Ectodermal cell (in vitro differentiated cells): ENCODE results near the gene NMNAT3.

Source experiments
- H3K27ac ChIP-seq: 2 replicates; pipeline ENCODE4 v1.7.0; 2013; ENCODE audit warnings: mild to moderate bottlenecking, low read depth, low read length; ENCODE audit not compliant: insufficient read depth, poor library complexity, severe bottlenecking
- H3K27me3 ChIP-seq: 2 replicates; pipeline ENCODE4 v1.7.0; 2013; ENCODE audit warnings: mild to moderate bottlenecking, low read length; ENCODE audit not compliant: insufficient read depth, control insufficient read depth, poor library complexity, severe bottlenecking
- H3K36me3 ChIP-seq: one replicate; pipeline ENCODE4 v1.7.0; 2013; ENCODE audit warnings: low read length; ENCODE audit not compliant: control insufficient read depth, insufficient read depth
- H3K4me1 ChIP-seq: one replicate; pipeline ENCODE4 v1.7.0; 2013; ENCODE audit warnings: low read length; ENCODE audit not compliant: control insufficient read depth, insufficient read depth
- H3K4me3 ChIP-seq: 2 replicates; pipeline ENCODE4 v1.7.0; 2013; ENCODE audit warnings: low read depth, low read length, control low read depth; ENCODE audit not compliant: insufficient read depth
- H3K9me3 ChIP-seq: 2 replicates; pipeline ENCODE4 v1.7.0; 2013; ENCODE audit warnings: mild to moderate bottlenecking, low read length, moderate library complexity; ENCODE audit not compliant: control insufficient read depth
- WGBS, 2 experiments: methylation state at CpG; one replicate each; pipeline ENCODE4 v1.1.7; 2013; ENCODE audit warnings: missing lambda C conversion rate in 2 of 2; 5-methylcytosine and 5-hydroxymethylcytosine counted together

NMNAT3 gene

DNA sequence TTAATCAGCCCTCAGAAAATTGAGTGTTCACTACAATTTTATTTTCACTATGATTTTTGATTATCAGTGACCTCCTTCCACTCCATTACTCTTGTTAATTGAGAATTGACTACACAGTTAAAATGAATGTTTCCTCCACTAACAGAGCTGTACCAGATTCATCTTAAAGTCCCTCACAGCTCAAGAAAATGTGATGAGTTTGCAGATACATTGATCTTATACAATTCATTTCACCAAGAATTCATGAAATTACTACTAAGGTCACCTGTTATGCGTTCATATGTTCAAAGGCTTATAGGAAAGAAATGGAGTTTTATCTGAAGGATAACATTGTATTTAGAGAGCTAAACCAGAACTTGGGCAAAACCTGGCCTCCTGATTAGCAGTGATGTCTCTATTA, 17.5 kb downstream of the NMNAT3 start:
- no peaks in the 10 kb centered on the region for H3K36me3 ChIP-seq
- H3K4me3 ChIP-seq = no peak overlapping the region
- no peak overlapping the region for H3K27ac ChIP-seq
- no peaks in the 10 kb centered on the region for H3K9me3 ChIP-seq
- no peaks in the 10 kb centered on the region for H3K27me3 ChIP-seq
- no peaks in the 10 kb centered on the region for H3K4me1 ChIP-seq
- WGBS, 2 experiments = 92 to 100% methylated on average over 1 of the region's 1 CpG

DNA sequence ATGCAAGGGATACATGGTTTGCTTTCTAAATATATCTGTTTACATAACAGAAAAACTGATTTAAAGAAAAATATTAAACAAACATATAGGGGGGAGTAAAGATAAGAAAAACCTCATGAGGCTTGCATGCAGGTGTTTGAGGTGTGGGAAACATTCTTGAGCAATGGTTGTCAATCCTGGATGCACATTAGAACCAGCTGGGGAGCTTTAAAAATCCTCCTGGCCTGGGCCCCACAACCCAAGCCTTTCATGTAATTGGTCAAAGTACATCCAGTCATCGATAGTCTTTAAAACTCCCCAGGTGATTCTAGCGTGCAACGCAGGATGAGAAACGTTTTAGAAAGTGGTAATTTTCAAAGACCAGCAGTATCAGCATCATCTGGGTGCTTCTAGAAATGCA, 18.3 kb downstream of the NMNAT3 start:
- no peaks in the 10 kb centered on the region for H3K9me3 ChIP-seq
- H3K36me3 ChIP-seq = no peaks in the 10 kb centered on the region
- H3K4me3 ChIP-seq = no peak overlapping the region
- WGBS, 2 experiments = 95% methylated on average over 4 of the region's 4 CpGs
- no peak overlapping the region for H3K27ac ChIP-seq
- no peaks in the 10 kb centered on the region for H3K27me3 ChIP-seq
- H3K4me1 ChIP-seq = no peaks in the 10 kb centered on the region

DNA sequence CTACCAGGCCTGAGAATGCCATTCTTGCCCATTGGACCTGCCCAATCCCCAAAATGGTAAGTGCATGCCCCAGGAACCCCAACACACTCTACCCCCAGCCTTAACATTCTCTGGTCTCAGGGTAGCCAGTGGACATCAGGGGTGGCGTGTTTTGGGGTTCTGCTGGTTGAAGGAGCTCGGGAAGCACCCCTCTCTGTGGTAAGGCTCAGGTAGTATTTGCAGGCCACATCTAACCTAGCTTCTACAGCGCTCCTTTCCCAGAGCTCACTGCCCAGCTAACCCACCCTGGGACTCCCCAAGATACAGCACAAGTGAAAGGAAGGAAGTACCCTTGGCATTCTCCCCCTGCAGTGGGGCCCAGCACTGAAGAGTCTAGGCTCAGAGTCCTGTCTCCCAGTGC, 19.8 kb downstream of the NMNAT3 start:
- Histone ChIP-seq H3K4me1 (no peaks in the 10 kb centered on the region), H3K27ac (no peak overlapping the region), H3K4me3 (no peak overlapping the region), H3K27me3 (no peaks in the 10 kb centered on the region), H3K9me3 (no peaks in the 10 kb centered on the region), H3K36me3 (no peaks in the 10 kb centered on the region)
- 94 to 97% methylated on average over 3 of the region's 3 CpGs for WGBS, 2 experiments

DNA sequence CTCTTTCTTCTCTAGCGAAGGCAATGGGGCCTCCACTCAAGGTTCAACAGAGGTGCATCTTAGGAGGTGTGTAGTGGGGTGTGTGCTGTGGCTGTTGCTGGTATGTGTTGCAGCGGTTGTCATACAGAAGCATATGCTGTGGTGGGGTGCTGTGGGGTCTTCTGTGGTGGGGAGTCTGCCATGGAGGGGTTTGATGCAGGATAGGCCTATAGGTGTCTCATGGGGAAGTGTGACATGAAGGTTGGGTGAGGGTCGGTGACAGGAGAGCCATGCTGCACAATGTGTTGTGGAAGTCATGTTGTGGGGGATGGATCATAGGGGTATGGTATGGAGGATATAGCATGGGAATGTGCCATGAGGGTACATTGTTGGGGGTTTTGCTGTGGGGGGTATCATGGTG, 20.3 kb downstream of the NMNAT3 start:
- Histone ChIP-seq H3K4me3 (no peak overlapping the region), H3K4me1 (no peaks in the 10 kb centered on the region), H3K27ac (no peak overlapping the region), H3K36me3 (no peaks in the 10 kb centered on the region), H3K9me3 (no peaks in the 10 kb centered on the region), H3K27me3 (no peaks in the 10 kb centered on the region)
- WGBS, 2 experiments = 94 to 95% methylated on average over 3 of the region's 3 CpGs

DNA sequence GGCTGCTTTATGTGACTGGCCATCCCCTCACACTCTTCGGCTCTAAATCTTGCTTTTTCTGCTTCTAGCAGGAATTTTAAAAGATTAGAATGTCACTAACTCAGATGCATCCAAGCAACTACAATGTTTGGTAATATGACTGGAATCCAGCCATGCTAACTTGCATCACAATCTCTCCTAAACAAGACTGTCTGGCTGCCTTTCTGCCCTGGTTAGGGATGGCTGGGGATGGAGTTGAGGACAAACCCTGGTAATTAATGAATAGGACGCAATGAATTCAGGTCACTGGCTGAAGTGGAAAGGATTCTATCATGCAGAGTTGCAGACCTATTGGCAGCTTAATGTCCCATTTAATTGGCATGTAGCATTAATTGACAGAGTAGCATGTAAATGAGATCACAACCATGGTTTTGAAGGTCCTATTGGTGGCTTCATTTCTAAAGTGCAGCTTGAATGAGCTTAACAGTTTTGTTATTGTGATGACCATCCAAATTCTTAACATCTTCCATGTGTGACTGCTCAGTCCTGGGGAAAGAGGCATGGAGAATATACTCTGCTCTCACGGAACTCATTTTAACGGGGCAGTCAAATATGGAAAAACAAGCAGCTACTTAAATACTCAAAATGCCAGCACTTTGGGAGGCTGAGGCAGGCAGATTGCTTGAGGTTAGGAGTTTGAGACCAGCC, 21.7 kb downstream of the NMNAT3 start:
- whole genome bisulfite sequencing, 2 experiments = 93 to 94% methylated on average over 4 of the region's 4 CpGs
- H3K36me3 ChIP-seq = no peaks in the 10 kb centered on the region
- H3K4me3 ChIP-seq = no peak overlapping the region
- no peak overlapping the region for H3K27ac ChIP-seq
- no peaks in the 10 kb centered on the region for H3K4me1 ChIP-seq
- H3K27me3 ChIP-seq = no peaks in the 10 kb centered on the region
- H3K9me3 ChIP-seq = no peaks in the 10 kb centered on the region

DNA sequence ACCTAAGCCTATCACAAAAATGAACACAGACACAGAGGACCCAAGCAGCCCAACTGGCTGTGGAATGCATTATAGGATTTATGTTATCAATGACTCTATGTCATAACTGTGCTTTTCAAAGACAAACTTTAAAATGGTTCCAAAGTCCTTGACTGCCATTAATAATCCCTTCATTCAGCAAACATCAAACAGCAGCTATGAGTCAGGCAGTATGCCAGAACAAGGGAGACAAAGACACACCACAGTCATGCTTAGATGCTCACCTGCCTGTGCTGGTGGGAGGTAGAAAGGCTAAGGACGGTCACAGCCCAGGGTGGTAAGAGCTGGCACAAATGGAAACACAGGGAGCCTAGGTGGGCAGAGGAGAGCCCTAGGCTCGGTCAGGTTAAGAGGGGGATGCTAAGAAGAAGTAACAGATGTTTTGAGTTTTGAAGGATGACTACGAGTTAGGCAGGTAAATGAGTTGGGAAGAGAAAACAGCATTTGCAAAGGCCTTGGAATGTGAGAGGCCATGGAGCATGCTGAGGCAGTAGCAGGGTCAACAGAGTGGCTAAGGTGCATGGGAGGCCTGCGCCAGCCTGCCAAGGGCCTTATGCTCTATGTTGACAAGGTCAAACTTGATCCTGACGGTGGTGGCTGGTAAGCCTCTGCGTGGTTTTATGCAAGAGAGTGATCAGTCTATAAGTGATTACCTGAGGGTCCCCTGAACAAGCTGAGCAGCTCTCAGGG, 23.0 kb downstream of the NMNAT3 start:
- no peaks in the 10 kb centered on the region for H3K36me3 ChIP-seq
- 79 to 86% methylated on average over 6 of the region's 6 CpGs for WGBS, 2 experiments
- H3K4me3 ChIP-seq = no peak overlapping the region
- H3K27me3 ChIP-seq = no peaks in the 10 kb centered on the region
- H3K9me3 ChIP-seq = no peaks in the 10 kb centered on the region
- no peaks in the 10 kb centered on the region for H3K4me1 ChIP-seq
- no peak overlapping the region for H3K27ac ChIP-seq

DNA sequence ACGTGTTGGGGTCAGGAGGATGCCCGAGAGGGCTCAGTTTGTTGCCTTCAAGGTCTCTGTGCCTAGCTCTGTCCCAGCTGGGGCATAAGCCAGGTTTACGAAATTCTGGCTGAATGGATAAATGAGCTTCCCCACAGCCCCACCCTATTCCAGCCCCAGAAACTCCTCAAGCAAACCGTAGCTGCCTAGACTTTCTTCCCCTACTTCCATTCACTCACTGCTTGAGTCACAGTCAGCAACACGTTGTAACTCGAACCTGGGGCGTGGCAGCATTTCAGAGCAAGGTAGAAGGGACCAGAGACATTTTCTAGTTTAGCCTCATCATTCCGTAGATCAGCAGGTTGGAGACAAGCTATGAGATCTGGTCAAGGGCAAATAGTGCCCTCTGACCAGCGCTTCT, 24.2 kb downstream of the NMNAT3 start:
- Histone ChIP-seq H3K9me3 (no peaks in the 10 kb centered on the region), H3K27me3 (no peaks in the 10 kb centered on the region), H3K36me3 (no peaks in the 10 kb centered on the region), H3K27ac (no peak overlapping the region), H3K4me1 (no peaks in the 10 kb centered on the region), H3K4me3 (no peak overlapping the region)
- WGBS, 2 experiments = 74 to 75% methylated on average over 9 of the region's 9 CpGs

DNA sequence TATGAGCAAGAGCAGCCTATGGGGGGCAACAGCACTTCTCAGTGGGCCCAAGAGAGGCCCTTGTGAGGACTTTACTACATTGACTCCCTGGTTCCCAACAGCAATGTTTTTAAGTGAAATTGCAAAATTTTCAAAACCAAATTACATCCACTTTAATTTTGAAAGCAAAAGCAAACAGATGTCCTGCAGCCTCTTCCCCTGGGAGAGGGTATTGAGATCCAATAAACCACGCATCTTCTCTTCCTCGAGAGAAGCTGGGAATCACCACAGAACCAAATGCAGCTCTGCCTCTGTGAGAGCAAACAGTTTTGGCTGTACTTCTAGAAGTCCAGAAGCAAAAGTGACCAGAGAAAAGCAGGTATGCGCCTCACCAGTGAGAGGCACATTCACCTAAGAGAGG, 25.2 kb downstream of the NMNAT3 start:
- Histone ChIP-seq H3K4me1 (no peaks in the 10 kb centered on the region), H3K9me3 (no peaks in the 10 kb centered on the region), H3K4me3 (no peak overlapping the region), H3K36me3 (no peaks in the 10 kb centered on the region), H3K27me3 (no peaks in the 10 kb centered on the region), H3K27ac (no peak overlapping the region)
- WGBS, 2 experiments = 92 to 93% methylated on average over 3 of the region's 3 CpGs

DNA sequence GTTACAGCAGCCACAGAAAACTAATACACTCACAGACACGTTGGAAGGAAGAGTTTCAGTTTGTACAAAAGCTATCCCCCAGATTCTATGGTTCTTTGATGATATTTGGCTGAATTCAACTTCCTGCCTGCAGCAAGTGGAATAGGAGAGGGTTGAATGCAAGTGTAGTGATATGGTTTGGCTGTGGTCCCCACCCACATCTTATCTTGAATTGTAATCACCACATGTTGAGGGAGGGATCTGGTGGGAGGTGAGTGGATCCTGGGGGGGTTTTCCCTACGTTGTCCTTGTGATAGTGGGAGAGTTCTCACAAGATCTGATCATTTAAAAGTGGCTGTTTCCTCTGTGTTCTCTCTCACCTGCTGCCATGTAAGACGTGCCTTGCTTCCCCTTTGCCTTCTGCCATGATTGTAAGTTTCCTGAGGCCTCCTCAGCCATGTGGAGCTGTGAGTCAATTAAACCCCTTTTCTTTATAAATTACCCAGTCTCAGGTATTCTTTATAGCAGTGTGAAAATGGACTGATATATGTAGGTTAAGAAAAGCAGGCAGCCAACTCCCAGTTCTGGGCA, 29.8 kb downstream of the NMNAT3 start:
- Histone ChIP-seq H3K4me1 (no peaks in the 10 kb centered on the region), H3K36me3 (no peaks in the 10 kb centered on the region), H3K9me3 (no peaks in the 10 kb centered on the region), H3K27ac (no peak overlapping the region), H3K27me3 (no peaks in the 10 kb centered on the region), H3K4me3 (no peak overlapping the region)
- WGBS, 2 experiments = 77 to 89% methylated on average over 2 to 3 of the region's 3 CpGs

DNA sequence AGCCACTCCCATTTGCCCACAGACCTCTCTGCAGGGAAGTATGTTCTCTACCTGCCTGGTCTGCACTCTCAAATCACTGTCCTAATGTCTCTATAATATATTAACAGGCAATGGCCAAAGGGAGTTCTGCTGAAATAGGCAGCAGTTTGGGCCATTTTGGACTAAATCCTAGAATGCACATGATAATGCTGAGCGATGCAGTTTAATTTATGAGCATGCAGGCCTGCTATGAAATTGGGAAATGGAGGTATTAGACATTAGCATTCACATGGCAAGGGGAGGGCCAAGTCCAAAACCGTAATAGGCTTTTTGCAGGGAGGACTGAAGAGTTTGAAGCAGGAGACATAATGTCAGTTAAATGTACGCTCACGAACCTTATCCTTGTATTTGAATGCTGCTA, 31.3 kb downstream of the NMNAT3 start:
- Histone ChIP-seq H3K27ac (no peak overlapping the region), H3K36me3 (no peaks in the 10 kb centered on the region), H3K4me3 (no peak overlapping the region), H3K9me3 (no peaks in the 10 kb centered on the region), H3K27me3 (no peaks in the 10 kb centered on the region), H3K4me1 (no peaks in the 10 kb centered on the region)
- WGBS, 2 experiments = 94 to 96% methylated on average over 4 of the region's 4 CpGs
